Pons (tissue), 1 donor: ENCODE data around the gene SBDS.
"Not testable (repeated sequence)": the region's sequence is repeated elsewhere in the genome, so short reads cannot be mapped to it uniquely, and the experiment has no call there.

Experiments used
- DNase-seq: peaks from one replicate; pipeline ENCODE4 v3.0.0-alpha.2; 2016; ENCODE audit warnings: low spot score

Gene SBDS

GRCh38 chr7:66994691-66995049, 716 bp downstream of the SBDS start:
- peak; percentile 61 for DNase-seq

DNA sequence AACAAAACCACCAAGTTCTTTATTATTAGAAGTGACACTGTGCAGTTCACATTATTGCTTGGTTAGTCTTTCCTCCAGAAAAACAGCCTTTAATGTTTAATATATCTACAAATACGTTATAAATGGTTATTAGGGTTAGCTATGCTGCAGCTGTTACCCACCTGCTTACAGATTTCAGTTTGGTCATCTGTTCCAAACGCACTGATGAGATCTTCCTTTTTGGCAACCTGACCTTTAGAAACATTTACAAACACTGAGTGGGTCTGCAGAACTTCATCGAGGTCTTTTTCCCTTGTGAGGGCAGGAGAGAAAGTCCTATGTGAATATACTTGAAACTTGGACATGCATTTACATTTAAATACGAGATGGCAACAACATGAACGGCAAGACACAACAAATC, 1.3 kb downstream of the SBDS start:
- DNase-seq = not testable (repeated sequence)

GRCh38 chr7:66989552-66989951, 5.8 kb downstream of the SBDS start:
- DNase-seq = not testable (repeated sequence)

DNA sequence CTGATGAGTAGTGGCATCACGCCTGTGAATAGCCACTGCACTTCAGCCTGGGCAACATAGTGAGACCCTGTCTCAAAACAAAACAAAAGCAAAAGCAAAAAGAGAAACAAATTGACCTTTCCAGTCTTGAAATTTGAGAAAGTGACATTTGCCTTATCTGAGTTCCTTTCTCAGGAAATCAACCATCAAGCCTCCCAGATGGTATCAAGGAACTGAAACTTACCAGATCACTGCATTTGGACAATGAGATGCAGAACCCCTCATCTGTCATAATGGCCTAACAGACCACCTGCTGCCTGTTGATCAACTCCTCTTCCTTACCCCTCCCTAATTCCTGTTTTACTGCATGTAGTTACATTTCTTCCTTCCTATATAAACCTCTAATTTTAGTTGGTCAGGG, 15.1 kb downstream of the SBDS start:
- DNase-seq = not testable (repeated sequence)

- DNase-seq = not testable (repeated sequence)
Measured at GRCh38 chr7:66979013-66979412, 16.4 kb downstream of the SBDS start.

- DNase-seq = not testable (repeated sequence)
Measured at GRCh38 chr7:66978312-66978711, 17.1 kb downstream of the SBDS start.

DNA sequence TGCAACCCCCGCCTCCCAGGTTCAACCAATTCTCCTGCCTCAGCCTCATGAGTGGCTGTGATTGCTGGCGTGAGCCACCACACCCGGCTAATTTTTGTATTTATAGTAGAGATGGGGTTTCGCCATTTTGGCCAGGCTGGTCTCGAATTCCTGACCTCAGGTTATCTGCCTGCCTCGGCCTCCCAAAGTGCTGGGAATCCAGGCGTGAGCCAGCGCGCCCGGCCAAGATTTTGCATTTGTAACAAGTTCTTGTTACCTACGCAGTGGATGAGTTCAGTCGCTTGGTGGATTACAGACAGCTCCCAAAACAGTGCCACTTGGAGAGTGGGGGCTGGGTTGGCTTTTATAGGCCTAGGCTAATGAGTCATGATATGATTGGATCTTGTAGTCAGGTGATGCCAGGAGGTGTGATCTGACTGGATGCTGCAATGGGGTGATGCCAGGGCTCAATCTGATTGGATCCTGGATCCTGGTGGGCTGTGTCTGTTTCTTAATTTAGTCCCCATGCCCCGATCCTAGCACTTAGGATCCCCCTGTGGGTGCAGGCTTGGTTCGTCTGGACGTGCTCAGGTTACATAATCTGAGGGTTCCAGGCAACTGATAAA, 20.3 kb downstream of the SBDS start:
- no peak for DNase-seq

GRCh38 chr7:66970310-66970709, 25.1 kb downstream of the SBDS start:
- DNase-seq = no peak

GRCh38 chr7:66969001-66969400, 26.4 kb downstream of the SBDS start:
- DNase-seq = not testable (repeated sequence)

DNA sequence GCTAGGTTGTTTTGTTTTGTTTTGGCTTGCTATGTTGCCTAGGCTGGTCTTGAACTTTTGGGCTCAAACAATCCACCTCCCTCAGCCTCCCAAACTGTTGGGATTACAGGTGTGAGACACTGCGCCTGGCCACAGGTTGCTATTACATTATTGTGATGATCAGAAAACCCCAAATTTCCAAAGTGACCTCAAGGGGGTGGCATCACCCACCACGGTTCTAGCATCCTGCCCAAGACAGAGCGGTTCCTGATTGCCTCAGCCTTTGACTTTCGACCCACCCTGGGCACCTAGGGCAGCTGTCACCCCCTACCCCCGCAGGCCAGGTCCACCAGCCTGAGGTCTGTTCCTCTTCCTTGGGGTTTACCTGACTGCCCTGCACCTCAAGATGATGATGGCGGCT, 28.4 kb downstream of the SBDS start:
- DNase-seq = no peak

GRCh38 chr7:66964411-66964810, 31.0 kb downstream of the SBDS start:
- DNase-seq = no peak

- no peak for DNase-seq
Measured at GRCh38 chr7:66961096-66961495, 34.3 kb downstream of the SBDS start.

- no peak for DNase-seq
Measured at GRCh38 chr7:66960192-66960591, 35.2 kb downstream of the SBDS start.

GRCh38 chr7:66958538-66959350, 36.6 kb downstream of the SBDS start:
- DNase-seq = no peak

DNA sequence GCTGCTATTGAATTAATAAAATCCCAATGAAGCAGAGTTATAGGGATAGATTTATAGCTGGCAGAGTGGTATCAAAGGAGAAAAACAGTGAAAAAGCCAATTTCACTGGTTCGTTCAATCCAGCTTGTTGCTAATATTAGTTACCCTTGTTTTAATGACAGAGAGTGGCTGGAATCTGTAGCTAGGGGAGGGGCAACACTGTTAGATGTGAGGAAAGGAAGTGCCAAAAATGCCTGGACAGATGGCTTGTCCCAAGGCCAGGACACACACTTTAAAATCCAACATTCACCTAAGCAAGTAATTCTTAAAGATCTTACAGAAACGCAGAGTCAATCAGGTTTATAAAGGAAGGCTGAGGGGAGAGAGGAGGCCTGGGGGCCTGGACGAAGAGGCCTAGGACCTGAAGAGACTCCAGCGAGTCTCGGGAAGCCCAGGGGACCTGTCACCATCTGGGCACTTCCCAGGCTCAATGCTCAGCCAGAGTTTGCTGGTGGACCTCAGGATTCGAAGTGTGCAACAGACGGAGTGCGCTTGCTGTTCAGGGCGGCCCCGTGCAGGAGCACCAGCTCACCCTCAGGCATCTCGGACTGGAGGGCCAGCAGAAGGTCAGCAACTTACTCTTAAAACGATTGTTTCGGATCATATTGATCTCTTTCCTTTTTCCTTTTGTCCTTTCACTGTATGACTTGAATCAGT, 37.6 kb downstream of the SBDS start:
- DNase-seq = no peak

DNA sequence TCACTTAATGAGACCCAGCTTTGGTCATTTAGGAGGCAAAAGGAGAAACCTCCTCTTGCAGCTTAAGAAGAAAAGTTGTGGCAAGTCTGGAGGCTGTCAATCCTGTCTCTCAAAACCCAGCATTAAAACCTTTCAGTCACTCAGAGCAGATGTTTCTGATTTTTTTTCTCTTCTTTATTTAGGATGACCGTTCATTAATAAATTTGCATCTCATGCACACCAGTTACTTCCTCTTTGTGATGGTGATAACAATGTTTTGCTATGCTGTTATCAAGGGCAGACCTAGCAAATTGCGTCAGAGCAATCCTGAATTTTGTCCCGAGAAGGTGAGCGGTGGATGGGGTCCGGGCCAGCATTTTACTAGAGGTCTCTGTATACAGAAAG, 42.4 kb downstream of the SBDS start:
- no peak for DNase-seq

GRCh38 chr7:66952343-66953043, 42.9 kb downstream of the SBDS start:
- no peak for DNase-seq

DNA sequence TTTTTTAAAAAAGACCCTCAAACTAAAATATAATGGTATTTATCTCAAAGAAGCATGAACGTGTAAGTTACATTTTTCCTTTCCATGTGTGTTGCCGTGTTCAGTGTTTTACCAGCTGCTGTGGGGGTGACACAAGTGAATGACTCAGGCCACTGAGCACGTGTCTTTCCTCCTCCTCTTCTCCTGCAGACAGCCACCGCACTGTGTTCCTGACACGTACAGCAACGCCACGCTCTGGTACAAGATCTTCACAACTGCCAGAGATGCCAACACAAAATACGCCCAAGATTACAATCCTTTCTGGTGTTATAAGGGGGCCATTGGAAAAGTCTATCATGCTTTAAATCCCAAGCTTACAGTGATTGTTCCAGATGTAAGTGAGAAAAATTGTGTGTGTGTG, 44.6 kb downstream of the SBDS start:
- DNase-seq = peak; percentile 70

DNA sequence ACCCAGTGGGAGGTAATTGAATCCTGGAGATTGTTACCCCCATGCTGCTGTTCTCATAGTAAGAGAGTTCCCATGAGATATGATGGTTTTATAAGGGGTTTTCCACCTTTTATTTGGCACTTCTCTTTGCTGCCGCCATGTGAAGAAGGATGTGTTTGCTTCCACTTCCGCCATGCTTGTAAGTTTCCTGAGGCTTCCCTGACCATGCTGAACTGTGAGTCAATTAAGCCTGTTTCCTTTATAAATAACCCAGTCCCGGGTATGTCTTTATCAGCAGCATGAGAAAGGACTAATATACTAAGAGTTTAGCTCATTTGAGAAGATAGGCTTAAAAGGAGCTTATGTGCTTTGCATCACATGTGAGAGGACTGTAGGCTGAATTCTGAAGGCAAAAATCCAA, 45.1 kb downstream of the SBDS start:
- DNase-seq = no peak

- DNase-seq = no peak
Measured at GRCh38 chr7:66948480-66949109, 46.8 kb downstream of the SBDS start.

DNA sequence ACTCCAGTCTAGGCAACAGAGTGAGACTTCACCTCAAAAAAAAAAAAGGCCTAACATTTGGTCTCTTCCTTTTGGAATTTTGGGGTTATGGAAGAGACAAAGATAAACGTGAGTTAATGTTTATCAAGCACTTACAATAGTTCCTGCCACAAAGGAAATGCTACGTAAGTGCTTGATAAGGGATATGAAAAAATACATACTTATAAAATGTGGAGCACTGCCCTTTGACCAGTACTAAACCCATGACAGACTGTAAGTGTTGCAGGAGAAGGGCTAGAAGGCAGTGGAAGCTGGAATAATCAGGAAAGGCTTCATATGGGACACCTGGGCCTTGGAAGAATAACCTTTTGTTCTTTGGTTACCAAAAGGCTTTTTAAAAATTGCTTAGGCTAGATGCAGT, 48.8 kb downstream of the SBDS start:
- no peak for DNase-seq

DNA sequence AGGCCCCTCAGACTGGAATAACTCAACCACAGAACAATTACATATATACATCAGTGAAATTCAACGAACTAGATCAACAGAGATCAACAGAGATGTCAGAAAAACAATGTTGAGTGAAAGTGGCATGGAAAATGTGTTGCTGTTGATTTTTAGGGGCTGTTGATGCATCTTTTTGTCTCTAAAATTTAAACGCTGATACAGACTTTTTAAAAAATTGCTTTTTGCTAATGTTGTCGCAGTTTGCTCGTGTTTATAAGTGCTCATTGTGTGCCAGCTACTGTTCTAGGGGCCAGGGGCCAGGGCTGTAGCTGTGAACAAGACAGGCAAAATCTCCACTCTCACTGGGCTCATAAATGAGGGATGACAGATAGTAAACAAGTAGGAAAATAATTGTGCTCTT, 56.1 kb downstream of the SBDS start:
- no peak for DNase-seq
